ENCODE results near the gene MIER2.
"Not testable (repeated sequence)": the region's sequence is repeated elsewhere in the genome, so short reads cannot be mapped to it uniquely, and the experiment has no call there.

The MIER2 gene

GRCh38 chr19:344625-345319 lies at the start of gene MIER2:
MIER2 (minus strand) TSS chr19:344796; CDS start chr19:344782, 14 bp downstream.
- peak; percentile 79 for DNase-seq (ENCODE audit: low spot score)

GRCh38 chr19:393560-393959 lies 49.0 kb upstream of the MIER2 start:
- DNase-seq (ENCODE audit: low spot score) = not testable (repeated sequence)

GRCh38 chr19:392375-392970 lies 47.9 kb upstream of the MIER2 start:
- DNase-seq (ENCODE audit: low spot score) = no peak

GRCh38 chr19:391726-392374 lies 47.3 kb upstream of the MIER2 start:
- no peak for DNase-seq (ENCODE audit: low spot score)

- DNase-seq (ENCODE audit: low spot score) = no peak
Measured at GRCh38 chr19:391207-391557, 46.6 kb upstream of the MIER2 start.

- no peak for DNase-seq (ENCODE audit: low spot score)
Measured at GRCh38 chr19:390386-391206, 46.0 kb upstream of the MIER2 start.

- no peak for DNase-seq (ENCODE audit: low spot score)
Measured at GRCh38 chr19:389935-390289, 45.3 kb upstream of the MIER2 start.

GRCh38 chr19:389255-389934 lies 44.8 kb upstream of the MIER2 start:
- no peak for DNase-seq (ENCODE audit: low spot score)

GRCh38 chr19:388691-389090 lies 44.1 kb upstream of the MIER2 start:
- no peak for DNase-seq (ENCODE audit: low spot score)

GRCh38 chr19:387777-388176 lies 43.2 kb upstream of the MIER2 start:
- DNase-seq (ENCODE audit: low spot score) = no peak

GRCh38 chr19:386632-387301 lies 42.2 kb upstream of the MIER2 start:
- DNase-seq (ENCODE audit: low spot score) = not testable (repeated sequence)

- DNase-seq (ENCODE audit: low spot score) = not testable (repeated sequence)
Measured at GRCh38 chr19:386189-386588, 41.6 kb upstream of the MIER2 start.

- DNase-seq (ENCODE audit: low spot score) = no peak
Measured at GRCh38 chr19:384799-385169, 40.2 kb upstream of the MIER2 start.

- no peak for DNase-seq (ENCODE audit: low spot score)
Measured at GRCh38 chr19:383922-384798, 39.6 kb upstream of the MIER2 start.

- no peak for DNase-seq (ENCODE audit: low spot score)
Measured at GRCh38 chr19:383040-383439, 38.4 kb upstream of the MIER2 start.

- not testable (repeated sequence) for DNase-seq (ENCODE audit: low spot score)
Measured at GRCh38 chr19:382578-382977, 38.0 kb upstream of the MIER2 start.

GRCh38 chr19:381901-382300 lies 37.3 kb upstream of the MIER2 start:
- DNase-seq (ENCODE audit: low spot score) = not testable (repeated sequence)

- not testable (repeated sequence) for DNase-seq (ENCODE audit: low spot score)
Measured at GRCh38 chr19:380618-381219, 36.1 kb upstream of the MIER2 start.

GRCh38 chr19:379796-380195 lies 35.2 kb upstream of the MIER2 start:
- no peak for DNase-seq (ENCODE audit: low spot score)

GRCh38 chr19:378706-379105 lies 34.1 kb upstream of the MIER2 start:
- DNase-seq (ENCODE audit: low spot score) = no peak
